GM12892 (cell line): ENCODE measurements around the gene C1orf185.
"Not testable (repeated sequence)": the region's sequence is repeated elsewhere in the genome, so short reads cannot be mapped to it uniquely, and the experiment has no call there.

Source experiments
- POLR2A ChIP-seq: IDR thresholded peaks from 2 replicates; pipeline ENCODE4 v1.6.1; 2011; ENCODE audit warnings: low read depth, low read length, control low read depth
- POLR2AphosphoS5 ChIP-seq: IDR thresholded peaks from 2 replicates; pipeline ENCODE4 v1.6.1; 2011; ENCODE audit warnings: low read depth, low read length, control low read depth
- TAF1 ChIP-seq: IDR thresholded peaks from 2 replicates; pipeline ENCODE4 v1.6.1; 2011; ENCODE audit warnings: low read depth, mild to moderate bottlenecking, control low read depth, low read length, borderline replicate concordance

DNA sequence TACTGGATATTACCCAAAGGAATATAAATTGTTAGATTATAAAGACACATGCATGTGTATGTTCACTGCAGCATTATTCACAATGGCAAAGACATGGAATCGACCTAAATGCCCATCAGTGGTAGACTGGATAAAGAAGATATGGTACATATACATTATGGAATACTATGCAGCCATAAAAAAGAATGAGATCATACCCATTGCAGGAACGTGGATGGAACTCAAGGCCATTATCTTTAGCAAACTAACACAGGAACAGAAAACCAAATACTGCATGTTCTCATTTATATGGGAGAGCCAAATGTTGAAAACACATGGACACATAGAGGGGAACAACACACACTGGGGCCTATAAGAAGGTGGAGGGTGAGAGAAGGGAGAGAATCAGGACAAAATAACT is 35.7 kb downstream of the C1orf185 start:
- TF ChIP-seq POLR2AphosphoS5, POLR2A, TAF1: not testable (repeated sequence)
